CD8-positive, alpha-beta memory T cell (primary cell): ENCODE data around the gene PDLIM5. TPM values are rescaled to one million over a fixed set of nuclear protein-coding genes. Genes with fewer than 3 reads are reported as not detected.

Experiments used
- CTCF ChIA-PET: fragments of 350-600 bp; sonication (Branson Sonifier 250); formaldehyde crosslinking; loops from one replicate; lab custom pipeline; 2021; ENCODE audit warnings: antibody characterized with exemption; lab: Charles Lee
- POLR2A ChIA-PET: fragments of 350-600 bp; sonication (Branson Sonifier 250); formaldehyde crosslinking; loops from one replicate; lab custom pipeline; 2021; ENCODE audit warnings: antibody characterized with exemption; lab: Charles Lee
- DNase-seq, 5 donors: peaks; one replicate each; pipeline versions ENCODE4 v3.0.0 to v3.0.0-alpha.2; 2020 to 2022; ENCODE audit warnings: mixed read lengths in 1 of 5
- H3K27ac ChIP-seq: one replicate; pipeline ENCODE4 v1.7.0; 2013; ENCODE audit warnings: low read depth, mild to moderate bottlenecking, low read length, moderate library complexity
- H3K27me3 ChIP-seq: 2 replicates; pipeline ENCODE4 v1.7.0; 2013; ENCODE audit warnings: low read length, mild to moderate bottlenecking; ENCODE audit not compliant: insufficient read depth, poor library complexity, severe bottlenecking
- H3K36me3 ChIP-seq: 2 replicates; pipeline ENCODE4 v1.7.0; 2013; ENCODE audit warnings: mild to moderate bottlenecking, low read length, moderate library complexity; ENCODE audit not compliant: insufficient read depth
- H3K4me1 ChIP-seq: 2 replicates; pipeline ENCODE4 v1.7.0; 2013; ENCODE audit warnings: mild to moderate bottlenecking, low read length, moderate library complexity; ENCODE audit not compliant: insufficient read depth
- H3K4me3 ChIP-seq: 2 replicates; pipeline ENCODE4 v1.7.0; 2013; ENCODE audit warnings: mild to moderate bottlenecking, low read length
- H3K9me3 ChIP-seq: 2 replicates; pipeline ENCODE4 v1.7.0; 2013; ENCODE audit warnings: mild to moderate bottlenecking, low read length
- H3K27ac Mint-ChIP-seq, 8 donors: one replicate each; pipeline ENCODE4 v1.8.0; 2020 to 2021; ENCODE audit warnings: mixed read lengths in 8 of 8, mild to moderate bottlenecking in 6 of 8, inconsistent platforms in 3 of 8, moderate library complexity in 3 of 8
- H3K27me3 Mint-ChIP-seq, 2 donors: one replicate each; pipeline ENCODE4 v1.8.0; 2020 to 2021; ENCODE audit warnings: mixed read lengths in 2 of 2, mild to moderate bottlenecking in 1 of 2, moderate library complexity in 1 of 2
- H3K36me3 Mint-ChIP-seq, 3 donors: one replicate each; pipeline ENCODE4 v1.8.0; 2020 to 2021; ENCODE audit warnings: mixed read lengths in 3 of 3, inconsistent platforms in 1 of 3, mild to moderate bottlenecking in 1 of 3
- H3K4me1 Mint-ChIP-seq, 3 donors: one replicate each; pipeline ENCODE4 v1.8.0; 2020 to 2021; ENCODE audit warnings: mixed read lengths in 3 of 3, inconsistent platforms in 1 of 3, mild to moderate bottlenecking in 1 of 3
- H3K4me3 Mint-ChIP-seq, 7 donors: one replicate each; pipeline ENCODE4 v1.8.0; 2020 to 2021; ENCODE audit warnings: mixed read lengths in 7 of 7, mild to moderate bottlenecking in 6 of 7, moderate library complexity in 4 of 7, inconsistent platforms in 2 of 7
- H3K9me3 Mint-ChIP-seq, 5 donors: one replicate each; pipeline ENCODE4 v1.8.0; 2020 to 2022; ENCODE audit warnings: mixed read lengths in 5 of 5, mild to moderate bottlenecking in 3 of 5, moderate library complexity in 2 of 5, inconsistent platforms in 1 of 5
- polyA plus RNA-seq: library from polyadenylated mRNA; unstranded; fragments of 300-500 nt; fragmentation: Illumina TruSeq; gene quantifications from one replicate; pipeline ENCODE4 v1.2.3, GENCODE V29; 2021
- total RNA-seq, 2 experiments: library from RNA; stranded (reverse); gene quantifications; one replicate each; pipeline ENCODE4 v1.2.3, GENCODE V29; 2021

The PDLIM5 gene
- total and polyA plus RNA-seq, 3 experiments from 2014 or later, result 27.0 to 50.2 (median 27.4) TPM

DNA sequence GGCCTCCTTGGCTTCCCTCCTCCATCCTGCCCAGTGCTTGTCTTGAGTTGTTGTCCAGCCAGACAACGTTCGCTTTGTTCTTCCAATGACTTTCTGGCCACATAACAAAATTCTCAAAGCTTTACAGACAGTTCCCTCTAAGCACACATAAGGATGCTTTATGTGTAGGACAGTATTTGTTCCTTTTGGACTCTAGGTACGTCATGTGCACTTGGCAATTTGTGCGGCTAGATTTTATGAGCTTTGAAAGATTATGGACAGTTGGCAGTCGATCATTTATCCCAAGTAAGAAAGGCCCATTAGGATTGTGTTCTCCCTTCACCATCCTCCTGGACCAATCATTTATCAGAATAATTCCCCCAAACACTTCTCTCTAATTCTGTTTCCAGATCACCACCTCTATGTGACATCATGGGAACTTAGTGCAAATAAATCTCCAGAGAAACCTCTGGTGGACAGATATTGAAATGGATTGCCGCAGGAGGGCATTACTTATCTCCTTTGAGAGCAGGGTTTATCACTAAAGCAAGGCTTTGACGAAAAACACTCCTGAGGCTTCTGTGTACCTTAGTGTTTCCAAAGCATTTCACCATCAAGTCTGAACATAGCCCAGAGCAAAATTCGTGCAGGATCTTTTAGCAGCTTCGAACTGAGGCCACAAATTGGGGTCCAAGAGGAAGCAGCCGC, 228.6 kb downstream of the PDLIM5 start:
- Histone ChIP-seq H3K9me3 (no peaks in the 10 kb centered on the region), H3K36me3 (no peaks in the 10 kb centered on the region), H3K4me1 (no peaks in the 10 kb centered on the region), H3K27me3 (no peaks in the 10 kb centered on the region), H3K27ac (no peak overlapping the region), H3K4me3 (no peak overlapping the region)
- POLR2A ChIA-PET, result no interaction called here
- H3K27me3 Mint-ChIP-seq, result peaks cover 5 to 7% of the 10 kb centered on the region in 2 donors
- peaks cover 0 to 2% (median 0%) of the 10 kb centered on the region in 5 donors for H3K9me3 Mint-ChIP-seq
- CTCF ChIA-PET, result no interaction called here
- no peak for DNase-seq
- H3K27ac Mint-ChIP-seq, result no peak overlapping the region
- H3K36me3 Mint-ChIP-seq, result no peaks in the 10 kb centered on the region
- H3K4me1 Mint-ChIP-seq, result no peaks in the 10 kb centered on the region
- H3K4me3 Mint-ChIP-seq, result no peak overlapping the region

GRCh38 chr4:94686086-94686485, 234.3 kb downstream of the PDLIM5 start:
- Mint-ChIP-seq H3K27ac (no peak overlapping the region), H3K4me1 (no peaks in the 10 kb centered on the region), H3K36me3 (no peaks in the 10 kb centered on the region), H3K27me3 (no peaks in the 10 kb centered on the region), H3K9me3 (no peaks in the 10 kb centered on the region), H3K4me3 (no peak overlapping the region)
- no peak overlapping the region for H3K4me3 ChIP-seq
- no peaks in the 10 kb centered on the region for H3K27me3 ChIP-seq
- H3K36me3 ChIP-seq, result no peaks in the 10 kb centered on the region
- no peaks in the 10 kb centered on the region for H3K9me3 ChIP-seq
- ChIA-PET CTCF (interaction anchor here (1.2 kb wide), 1 partner anchor 20 kb away, joined by 3 read pairs; no protein-coding TSS in a partner anchor), POLR2A (no interaction called here)
- H3K4me1 ChIP-seq, result no peaks in the 10 kb centered on the region
- DNase-seq, result no peak
- H3K27ac ChIP-seq, result no peak overlapping the region

DNA sequence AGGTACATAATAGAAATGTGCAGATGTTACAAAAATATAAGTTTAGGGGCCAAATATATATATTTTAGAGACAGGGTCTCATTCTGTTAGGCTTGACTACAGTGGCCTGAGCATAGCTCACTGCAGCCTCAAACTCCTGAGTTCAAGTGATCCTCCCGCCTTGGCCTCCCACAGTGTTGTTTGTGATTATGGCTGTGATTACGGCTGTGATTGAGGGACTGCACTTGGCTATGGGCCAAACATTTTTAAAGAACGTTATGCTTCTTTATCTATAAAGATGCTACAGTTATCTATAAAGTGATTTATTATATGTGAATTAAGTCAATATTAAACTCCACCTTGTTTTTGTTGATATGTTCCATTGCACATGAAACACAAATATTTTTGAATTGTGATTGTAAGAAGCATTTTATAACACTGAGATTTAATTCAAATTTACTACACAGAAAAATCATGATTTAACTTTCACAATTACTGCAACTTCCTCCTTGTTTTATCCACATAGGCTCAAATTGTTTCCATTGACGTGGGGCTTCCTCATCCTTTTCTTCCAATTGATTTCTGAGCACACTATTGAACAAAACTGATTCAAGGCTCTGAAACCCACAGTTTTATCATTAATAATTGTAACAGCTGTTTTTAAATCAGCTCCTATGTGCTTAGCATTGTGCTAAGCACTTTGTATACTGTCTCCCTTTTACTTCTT, 237.6 kb downstream of the PDLIM5 start:
- no peak overlapping the region for H3K4me3 Mint-ChIP-seq
- Histone ChIP-seq H3K4me1 (no peaks in the 10 kb centered on the region), H3K27me3 (no peaks in the 10 kb centered on the region), H3K9me3 (no peaks in the 10 kb centered on the region), H3K27ac (no peak overlapping the region), H3K36me3 (no peaks in the 10 kb centered on the region), H3K4me3 (no peak overlapping the region)
- DNase-seq, result no peak
- H3K27me3 Mint-ChIP-seq, result peaks cover 0 to 2% of the 10 kb centered on the region in 2 donors
- no peak overlapping the region for H3K27ac Mint-ChIP-seq
- no peaks in the 10 kb centered on the region for H3K9me3 Mint-ChIP-seq
- ChIA-PET POLR2A (no interaction called here), CTCF (no interaction called here)
- H3K4me1 Mint-ChIP-seq, result no peaks in the 10 kb centered on the region
- no peaks in the 10 kb centered on the region for H3K36me3 Mint-ChIP-seq

DNA sequence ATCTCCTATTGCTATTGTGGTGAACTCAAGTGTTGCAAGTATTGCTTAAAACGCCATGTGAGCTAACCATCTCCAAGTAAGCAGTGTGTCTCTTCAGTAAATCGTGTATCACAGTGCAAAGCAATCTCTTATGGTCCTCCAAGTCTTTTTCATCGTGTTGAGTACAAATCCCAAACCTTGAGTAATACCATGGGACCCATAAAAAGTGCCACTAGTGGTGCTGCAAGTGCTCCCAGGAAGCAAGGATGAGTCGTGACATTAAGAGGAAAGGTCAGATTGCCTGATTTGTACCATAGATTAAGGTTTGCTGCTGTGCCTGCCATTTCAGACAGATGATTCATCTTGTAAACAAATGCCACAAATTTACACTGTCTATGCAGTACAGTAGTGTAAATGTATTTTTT, 239.1 kb downstream of the PDLIM5 start:
- Histone ChIP-seq H3K27me3 (no peaks in the 10 kb centered on the region), H3K4me1 (no peaks in the 10 kb centered on the region), H3K9me3 (no peaks in the 10 kb centered on the region), H3K27ac (no peak overlapping the region), H3K4me3 (no peak overlapping the region), H3K36me3 (no peaks in the 10 kb centered on the region)
- DNase-seq, result no peak
- Mint-ChIP-seq H3K27me3 (peaks cover 0 to 2% of the 10 kb centered on the region in 2 donors), H3K9me3 (no peaks in the 10 kb centered on the region), H3K27ac (no peak overlapping the region), H3K4me3 (no peak overlapping the region), H3K4me1 (no peaks in the 10 kb centered on the region), H3K36me3 (no peaks in the 10 kb centered on the region)
- POLR2A ChIA-PET, result no interaction called here
- CTCF ChIA-PET, result no interaction called here

GRCh38 chr4:94691552-94691951, 239.8 kb downstream of the PDLIM5 start:
- Histone ChIP-seq H3K27me3 (no peaks in the 10 kb centered on the region), H3K9me3 (no peaks in the 10 kb centered on the region), H3K4me1 (no peaks in the 10 kb centered on the region), H3K4me3 (no peak overlapping the region), H3K27ac (no peak overlapping the region), H3K36me3 (no peaks in the 10 kb centered on the region)
- no peak overlapping the region for H3K27ac Mint-ChIP-seq
- H3K9me3 Mint-ChIP-seq, result no peaks in the 10 kb centered on the region
- no peak overlapping the region for H3K4me3 Mint-ChIP-seq
- no peak for DNase-seq
- ChIA-PET CTCF (no interaction called here), POLR2A (no interaction called here)
- H3K4me1 Mint-ChIP-seq, result no peaks in the 10 kb centered on the region
- peaks cover 0 to 2% of the 10 kb centered on the region in 2 donors for H3K27me3 Mint-ChIP-seq
- no peaks in the 10 kb centered on the region for H3K36me3 Mint-ChIP-seq

GRCh38 chr4:94695384-94695783, 243.6 kb downstream of the PDLIM5 start:
- ChIA-PET CTCF (no interaction called here), POLR2A (no interaction called here)
- no peaks in the 10 kb centered on the region for H3K4me1 ChIP-seq
- no peaks in the 10 kb centered on the region for H3K9me3 Mint-ChIP-seq
- no peaks in the 10 kb centered on the region for H3K36me3 ChIP-seq
- H3K27me3 Mint-ChIP-seq, result peaks cover 2 to 3% of the 10 kb centered on the region in 2 donors
- no peaks in the 10 kb centered on the region for H3K9me3 ChIP-seq
- no peak overlapping the region for H3K4me3 Mint-ChIP-seq
- H3K27ac ChIP-seq, result no peak overlapping the region
- H3K4me3 ChIP-seq, result no peak overlapping the region
- no peaks in the 10 kb centered on the region for H3K27me3 ChIP-seq
- DNase-seq, result no peak
- H3K4me1 Mint-ChIP-seq, result no peaks in the 10 kb centered on the region
- H3K27ac Mint-ChIP-seq, result no peak overlapping the region
- no peaks in the 10 kb centered on the region for H3K36me3 Mint-ChIP-seq

GRCh38 chr4:94698187-94698586, 246.4 kb downstream of the PDLIM5 start:
- Histone ChIP-seq H3K36me3 (no peaks in the 10 kb centered on the region), H3K27ac (no peak overlapping the region), H3K9me3 (no peaks in the 10 kb centered on the region), H3K4me3 (no peak overlapping the region), H3K27me3 (no peaks in the 10 kb centered on the region), H3K4me1 (no peaks in the 10 kb centered on the region)
- Mint-ChIP-seq H3K27ac (no peak overlapping the region), H3K4me3 (no peak overlapping the region), H3K27me3 (peaks cover 3 to 16% of the 10 kb centered on the region in 2 donors), H3K4me1 (no peaks in the 10 kb centered on the region), H3K9me3 (peaks cover 0 to 3% (median 0%) of the 10 kb centered on the region in 5 donors), H3K36me3 (no peaks in the 10 kb centered on the region)
- CTCF ChIA-PET, result no interaction called here
- DNase-seq, result no peak
- POLR2A ChIA-PET, result no interaction called here

DNA sequence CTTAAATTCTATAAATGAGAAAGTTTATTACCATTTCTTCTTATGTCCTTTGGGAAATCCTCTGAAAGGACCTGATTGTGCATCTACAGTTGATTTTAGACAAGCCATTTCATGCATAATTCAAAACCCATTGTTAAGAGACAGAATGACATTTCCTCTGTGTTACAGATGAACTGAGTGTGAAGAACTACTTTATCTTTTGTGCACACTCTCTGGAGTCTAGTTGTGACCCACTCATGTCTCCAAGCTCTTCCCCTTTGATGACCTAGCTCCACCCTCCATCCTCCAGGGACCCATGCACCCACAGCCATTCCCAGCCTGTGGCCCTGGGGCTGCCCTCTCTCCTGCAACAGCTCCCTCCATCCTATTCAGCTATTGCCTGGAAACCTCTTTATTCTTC, 248.6 kb downstream of the PDLIM5 start:
- H3K4me3 ChIP-seq, result no peak overlapping the region
- no peak overlapping the region for H3K4me3 Mint-ChIP-seq
- no peak overlapping the region for H3K27ac Mint-ChIP-seq
- H3K9me3 ChIP-seq, result no peaks in the 10 kb centered on the region
- no peaks in the 10 kb centered on the region for H3K4me1 Mint-ChIP-seq
- CTCF ChIA-PET, result no interaction called here
- H3K27ac ChIP-seq, result no peak overlapping the region
- no peaks in the 10 kb centered on the region for H3K36me3 Mint-ChIP-seq
- DNase-seq, result no peak
- peaks cover 0 to 3% (median 0%) of the 10 kb centered on the region in 5 donors for H3K9me3 Mint-ChIP-seq
- H3K27me3 ChIP-seq, result no peaks in the 10 kb centered on the region
- H3K4me1 ChIP-seq, result no peaks in the 10 kb centered on the region
- POLR2A ChIA-PET, result no interaction called here
- H3K27me3 Mint-ChIP-seq, result peaks cover 1 to 20% of the 10 kb centered on the region in 2 donors
- no peaks in the 10 kb centered on the region for H3K36me3 ChIP-seq
